Subcutaneous abdominal adipose tissue (tissue), 5 donors: ENCODE measurements around the gene RMDN3.

Experiments used
- H3K27ac ChIP-seq: one replicate; pipeline ENCODE4 v1.7.0; 2013; ENCODE audit warnings: low read depth, mild to moderate bottlenecking, inconsistent platforms, low read length, moderate library complexity
- H3K27me3 ChIP-seq, 5 donors: one replicate each; pipeline ENCODE4 v1.7.0; 2013; ENCODE audit warnings: low read length in 5 of 5, inconsistent platforms in 1 of 5; ENCODE audit not compliant: control insufficient read depth in 5 of 5, insufficient read depth in 4 of 5
- H3K36me3 ChIP-seq, 5 donors: one replicate each; pipeline ENCODE4 v1.7.0; 2013; ENCODE audit warnings: low read length in 5 of 5; ENCODE audit not compliant: control insufficient read depth in 5 of 5, insufficient read depth in 5 of 5
- H3K4me1 ChIP-seq, 5 donors: one replicate each; pipeline ENCODE4 v1.7.0; 2013; ENCODE audit warnings: low read length in 5 of 5, mild to moderate bottlenecking in 3 of 5, moderate library complexity in 1 of 5; ENCODE audit not compliant: control insufficient read depth in 5 of 5, insufficient read depth in 5 of 5
- H3K4me3 ChIP-seq, 5 donors: one replicate each; pipeline ENCODE4 v1.7.0; 2013; ENCODE audit warnings: low read length in 5 of 5, low read depth in 1 of 5
- H3K9ac ChIP-seq, 5 donors: one replicate each; pipeline ENCODE4 v1.7.0; 2013; ENCODE audit warnings: low read length in 5 of 5, mild to moderate bottlenecking in 4 of 5, moderate library complexity in 3 of 5
- H3K9me3 ChIP-seq, 5 donors: one replicate each; pipeline ENCODE4 v1.7.0; 2013; ENCODE audit warnings: low read length in 5 of 5; ENCODE audit not compliant: control insufficient read depth in 5 of 5
- donor health status: healthy.
- donor health status: healthy.
- donor health status: healthy.
- donor health status: healthy.
- donor health status: healthy.

Gene RMDN3

GRCh38 chr15:40751745-40752144 is 3.3 kb downstream of the RMDN3 start:
- H3K9me3 ChIP-seq, result no peaks in the 10 kb centered on the region
- H3K4me3 ChIP-seq, result no peak overlapping the region
- H3K27me3 ChIP-seq, result no peaks in the 10 kb centered on the region
- no peak overlapping the region for H3K27ac ChIP-seq
- H3K9ac ChIP-seq, result no peak overlapping the region
- peaks cover 0 to 41% (median 25%) of the 10 kb centered on the region in 5 donors for H3K4me1 ChIP-seq
- H3K36me3 ChIP-seq, result peaks cover 0 to 46% (median 30%) of the 10 kb centered on the region in 5 donors

GRCh38 chr15:40750885-40751284 is 4.2 kb downstream of the RMDN3 start:
- H3K4me3 ChIP-seq, result no peak overlapping the region
- no peaks in the 10 kb centered on the region for H3K27me3 ChIP-seq
- H3K36me3 ChIP-seq, result peaks cover 0 to 51% (median 30%) of the 10 kb centered on the region in 5 donors
- peaks cover 0 to 41% (median 29%) of the 10 kb centered on the region in 5 donors for H3K4me1 ChIP-seq
- no peaks in the 10 kb centered on the region for H3K9me3 ChIP-seq
- H3K27ac ChIP-seq, result no peak overlapping the region
- H3K9ac ChIP-seq, result no peak overlapping the region

- Histone ChIP-seq H3K27ac (no peak overlapping the region), H3K9ac (no peak overlapping the region), H3K36me3 (peaks cover 0 to 65% (median 38%) of the 10 kb centered on the region in 5 donors), H3K9me3 (no peaks in the 10 kb centered on the region), H3K4me3 (no peak overlapping the region), H3K4me1 (peaks cover 0 to 35% (median 21%) of the 10 kb centered on the region in 5 donors), H3K27me3 (no peaks in the 10 kb centered on the region)
Observed at GRCh38 chr15:40749151-40749630, 5.9 kb downstream of the RMDN3 start.

- Histone ChIP-seq H3K27me3 (no peaks in the 10 kb centered on the region), H3K4me1 (peaks cover 0 to 34% (median 21%) of the 10 kb centered on the region in 5 donors), H3K9me3 (no peaks in the 10 kb centered on the region), H3K36me3 (peaks cover 0 to 78% (median 48%) of the 10 kb centered on the region in 5 donors), H3K9ac (no peak overlapping the region), H3K27ac (no peak overlapping the region), H3K4me3 (no peak overlapping the region)
Observed at GRCh38 chr15:40747685-40748631, 7.1 kb downstream of the RMDN3 start.

- H3K27ac ChIP-seq, result no peak overlapping the region
- peaks cover 0 to 80% (median 52%) of the 10 kb centered on the region in 5 donors for H3K36me3 ChIP-seq
- H3K4me1 ChIP-seq, result peaks cover 0 to 29% (median 18%) of the 10 kb centered on the region in 5 donors
- H3K9ac ChIP-seq, result no peak overlapping the region
- no peak overlapping the region for H3K4me3 ChIP-seq
- H3K27me3 ChIP-seq, result no peaks in the 10 kb centered on the region
- H3K9me3 ChIP-seq, result no peaks in the 10 kb centered on the region
Observed at GRCh38 chr15:40746916-40747418, 8.1 kb downstream of the RMDN3 start.

- H3K4me1 ChIP-seq, result peaks cover 0 to 35% (median 18%) of the 10 kb centered on the region in 5 donors
- H3K4me3 ChIP-seq, result no peak overlapping the region
- peaks cover under 1 to 69% (median 47%) of the 10 kb centered on the region in 5 donors for H3K36me3 ChIP-seq
- peak overlapping the region; percentile 46 for H3K27ac ChIP-seq
- no peaks in the 10 kb centered on the region for H3K27me3 ChIP-seq
- H3K9ac ChIP-seq, result no peak overlapping the region
- no peaks in the 10 kb centered on the region for H3K9me3 ChIP-seq
Observed at GRCh38 chr15:40744815-40745152, 10.3 kb downstream of the RMDN3 start.

GRCh38 chr15:40743921-40744814 is 10.9 kb downstream of the RMDN3 start:
- Histone ChIP-seq H3K36me3 (peaks cover 5 to 69% (median 48%) of the 10 kb centered on the region in 5 donors), H3K4me3 (no peak overlapping the region), H3K9ac (no peak overlapping the region), H3K4me1 (peaks cover 0 to 35% (median 18%) of the 10 kb centered on the region in 5 donors), H3K27ac (peak overlapping the region; percentile 46), H3K27me3 (no peaks in the 10 kb centered on the region), H3K9me3 (no peaks in the 10 kb centered on the region)

- no peaks in the 10 kb centered on the region for H3K9me3 ChIP-seq
- no peaks in the 10 kb centered on the region for H3K27me3 ChIP-seq
- no peak overlapping the region for H3K9ac ChIP-seq
- peaks cover 7 to 71% (median 52%) of the 10 kb centered on the region in 5 donors for H3K36me3 ChIP-seq
- H3K27ac ChIP-seq, result no peak overlapping the region
- H3K4me1 ChIP-seq, result peaks cover 0 to 35% (median 18%) of the 10 kb centered on the region in 5 donors
- H3K4me3 ChIP-seq, result no peak overlapping the region
Observed at GRCh38 chr15:40743485-40743901, 11.6 kb downstream of the RMDN3 start.

GRCh38 chr15:40739854-40740253 is 15.2 kb downstream of the RMDN3 start:
- Histone ChIP-seq H3K27ac (no peak overlapping the region), H3K9me3 (no peaks in the 10 kb centered on the region), H3K9ac (no peak overlapping the region), H3K4me1 (peaks cover 0 to 24% (median 8%) of the 10 kb centered on the region in 5 donors), H3K27me3 (no peaks in the 10 kb centered on the region), H3K36me3 (peaks cover 22 to 83% (median 71%) of the 10 kb centered on the region in 5 donors), H3K4me3 (no peak overlapping the region)
